HuH-7 (cell line): ENCODE data around the gene TNNC1.

Source experiments
- DNase-seq: peaks from one replicate; pipeline ENCODE4 v3.0.0; 2011; ENCODE audit warnings: low spot score

The TNNC1 gene

GRCh38 chr3:52430416-52430810 lies 23.4 kb downstream of the TNNC1 start:
- DNase-seq = no peak

GRCh38 chr3:52429779-52430415 lies 23.9 kb downstream of the TNNC1 start:
- DNase-seq = no peak

GRCh38 chr3:52429031-52429430 lies 24.8 kb downstream of the TNNC1 start:
- no peak for DNase-seq

- DNase-seq = no peak
Observed at GRCh38 chr3:52428151-52429005, 25.5 kb downstream of the TNNC1 start.

- no peak for DNase-seq
Observed at GRCh38 chr3:52423173-52423572, 30.7 kb downstream of the TNNC1 start.

- DNase-seq = no peak
Observed at GRCh38 chr3:52422669-52423068, 31.2 kb downstream of the TNNC1 start.

GRCh38 chr3:52420388-52420787 lies 33.5 kb downstream of the TNNC1 start:
- DNase-seq = no peak

- no peak for DNase-seq
Observed at GRCh38 chr3:52415800-52416199, 38.0 kb downstream of the TNNC1 start.

GRCh38 chr3:52408466-52408865 lies 45.4 kb downstream of the TNNC1 start:
- DNase-seq = no peak

- no peak for DNase-seq
Observed at GRCh38 chr3:52407779-52408178, 46.1 kb downstream of the TNNC1 start.

GRCh38 chr3:52406791-52407510 lies 46.9 kb downstream of the TNNC1 start:
- DNase-seq = no peak

GRCh38 chr3:52406231-52406661 lies 47.6 kb downstream of the TNNC1 start:
- DNase-seq = no peak

GRCh38 chr3:52405601-52406110 lies 48.2 kb downstream of the TNNC1 start:
- no peak for DNase-seq

- DNase-seq = no peak
Observed at GRCh38 chr3:52405066-52405465, 48.8 kb downstream of the TNNC1 start.

GRCh38 chr3:52404391-52404790 lies 49.5 kb downstream of the TNNC1 start:
- DNase-seq = no peak

GRCh38 chr3:52403955-52404354 lies 49.9 kb downstream of the TNNC1 start:
- no peak for DNase-seq

GRCh38 chr3:52403271-52403841 lies 50.5 kb downstream of the TNNC1 start:
- DNase-seq = no peak

GRCh38 chr3:52402706-52403270 lies 51.1 kb downstream of the TNNC1 start:
- DNase-seq = no peak

GRCh38 chr3:52402101-52402521 lies 51.7 kb downstream of the TNNC1 start:
- no peak for DNase-seq

GRCh38 chr3:52401551-52401950 lies 52.3 kb downstream of the TNNC1 start:
- DNase-seq = no peak
